BJ (cell line): Measurements from ENCODE around the gene PCDH9. TPM values are rescaled to one million over a fixed set of nuclear protein-coding genes. Genes with fewer than 3 reads are reported as not detected.

ENCODE experiments used
- CTCF ChIA-PET: fragments of 350-600 bp; formaldehyde crosslinking; extraction: SDS; loops from one replicate; lab custom pipeline; 2021; ENCODE audit warnings: antibody characterized with exemption, inconsistent platforms; lab: Yijun Ruan, JAX
- POLR2A ChIA-PET: fragments of 300-600 bp; sonication (Branson Sonifier 250); formaldehyde crosslinking; extraction: SDS; loops from one replicate; lab custom pipeline; 2021; ENCODE audit warnings: antibody characterized with exemption; lab: Charles Lee
- DNase-seq: peaks from one replicate; pipeline ENCODE4 v3.0.0-alpha.2; 2011; ENCODE audit warnings: low read depth
- H3K27me3 ChIP-seq: 2 replicates; pipeline ENCODE4 v1.6.0; 2011; ENCODE audit warnings: low read length; ENCODE audit not compliant: control insufficient read depth, insufficient read depth
- H3K36me3 ChIP-seq: 2 replicates; pipeline ENCODE4 v1.5.1; 2011; ENCODE audit warnings: low read length; ENCODE audit not compliant: control insufficient read depth, insufficient read depth
- H3K4me3 ChIP-seq: 2 replicates; pipeline ENCODE4 v1.5.1; 2011; ENCODE audit warnings: low read depth, mild to moderate bottlenecking, control low read depth, low read length
- CTCF ChIP-seq: IDR thresholded peaks from 2 replicates; pipeline ENCODE4 v1.5.1; 2011; ENCODE audit warnings: low read depth, mild to moderate bottlenecking, control low read depth, inconsistent platforms, low read length, moderate library complexity; ENCODE audit not compliant: insufficient read depth
- polyA plus RNA-seq: library from polyadenylated mRNA; depleted of rRNA; stranded (reverse); fragments of >200 nt; gene quantifications from 2 replicates; pipeline ENCODE4 v1.2.3, GENCODE V29; 2011

PCDH9 gene
- polyA plus RNA-seq, 1 experiment = 2.3 TPM

- Histone ChIP-seq H3K4me3 (no peak overlapping the region), H3K36me3 (no peaks in the 10 kb centered on the region), H3K27me3 (no peaks in the 10 kb centered on the region)
- ChIA-PET POLR2A (no interaction called here), CTCF (interaction anchor here (0.6 kb wide), 1 partner anchor 894 kb away, joined by 3 read pairs; no protein-coding TSS in a partner anchor)
- TF ChIP-seq CTCF = no peak
- no peak for DNase-seq
Measured at GRCh38 chr13:66338542-66338941, 891.6 kb downstream of the PCDH9 start.

GRCh38 chr13:66335626-66336025 lies 894.5 kb downstream of the PCDH9 start:
- ChIA-PET POLR2A (no interaction called here), CTCF (no interaction called here)
- Histone ChIP-seq H3K4me3 (no peak overlapping the region), H3K27me3 (no peaks in the 10 kb centered on the region), H3K36me3 (no peaks in the 10 kb centered on the region)
- TF ChIP-seq CTCF = no peak
- DNase-seq = no peak

GRCh38 chr13:66329988-66330451 lies 900.1 kb downstream of the PCDH9 start:
- no peak for DNase-seq
- POLR2A ChIA-PET = no interaction called here
- no peaks in the 10 kb centered on the region for H3K36me3 ChIP-seq
- H3K4me3 ChIP-seq = no peak overlapping the region
- CTCF ChIA-PET = no interaction called here
- TF ChIP-seq CTCF = no peak
- H3K27me3 ChIP-seq = no peaks in the 10 kb centered on the region

- no peaks in the 10 kb centered on the region for H3K27me3 ChIP-seq
- H3K4me3 ChIP-seq = no peak overlapping the region
- CTCF ChIA-PET = no interaction called here
- no peak for DNase-seq
- no peak for TF ChIP-seq CTCF
- H3K36me3 ChIP-seq = no peaks in the 10 kb centered on the region
- POLR2A ChIA-PET = no interaction called here
Measured at GRCh38 chr13:66328476-66328875, 901.7 kb downstream of the PCDH9 start.

GRCh38 chr13:66323745-66324347 lies 906.3 kb downstream of the PCDH9 start:
- ChIA-PET POLR2A (no interaction called here), CTCF (no interaction called here)
- Histone ChIP-seq H3K36me3 (no peaks in the 10 kb centered on the region), H3K4me3 (no peak overlapping the region), H3K27me3 (no peaks in the 10 kb centered on the region)
- no peak for DNase-seq
- TF ChIP-seq CTCF = no peak
